HepG2 (cell line): ENCODE results near the gene MYH3. TPM values are rescaled to one million over a fixed set of nuclear protein-coding genes. Genes with fewer than 3 reads are reported as not detected.

Source experiments
- ATAC-seq: fragments of 200-7000 bp; cut with Tn5 transposase; 3 replicates; pipeline ENCODE4 v1.9.1; 2020; ENCODE audit warnings: mild to moderate bottlenecking, moderate library complexity
- BruUV-seq: library from RNA; stranded (reverse); fragments of 400-500 nt; replicated peaks from 2 replicates; lab custom pipeline; 2021; lab: Mats Ljungman, UMichigan
- CTCF ChIA-PET: fragments of 300-600 bp; formaldehyde crosslinking; extraction: SDS; loops from one replicate; lab custom pipeline; 2021; ENCODE audit warnings: low total read pairs, inconsistent platforms, low intra/inter-chr PET ratio; lab: Yijun Ruan, JAX
- POLR2A ChIA-PET: fragments of 350-600 bp; sonication (Branson Sonifier 250); formaldehyde crosslinking; loops from one replicate; lab custom pipeline; 2020; ENCODE audit warnings: antibody characterized with exemption, inconsistent platforms; lab: Yijun Ruan, JAX
- DNase-seq: peaks from one replicate; pipeline ENCODE4 v3.0.0-alpha.2; 2015; ENCODE audit warnings: low spot score
- FAIRE-seq: peaks from 3 replicates; lab custom pipeline; 2011; peaks lifted over from hg19 to GRCh38; lab: Jason Lieb, UNC
- H2AFZ ChIP-seq: one replicate; pipeline ENCODE4 v1.6.1; 2011; ENCODE audit warnings: low read length, inconsistent platforms
- H3K27ac ChIP-seq: fragments of 300-600 bp; 3 replicates; pipeline ENCODE4 v1.8.0; 2011; ENCODE audit warnings: mixed run types, mild to moderate bottlenecking, mixed read lengths, low read length, inconsistent platforms; ENCODE audit not compliant: insufficient read depth; ENCODE audit errors: extremely low read length
- H3K27me3 ChIP-seq, 2 experiments: fragments of 200-600 bp in 1 of 2; 2 replicates in 1 of 2; 3 replicates in 1 of 2; pipeline versions ENCODE4 v1.6.0 to v1.8.0; 2011; ENCODE audit warnings: low read length in 2 of 2, mild to moderate bottlenecking in 2 of 2, moderate library complexity in 2 of 2, inconsistent platforms in 1 of 2; ENCODE audit not compliant: insufficient read depth in 2 of 2, control insufficient read depth in 1 of 2
- H3K36me3 ChIP-seq, 2 experiments: fragments of 200-600 bp in 1 of 2; replicated peaks in 1 of 2; 2 replicates in 1 of 2; 3 replicates in 1 of 2; pipeline versions ENCODE4 v1.5.1 to v1.8.0; 2011; ENCODE audit warnings: low read length in 2 of 2, inconsistent platforms in 1 of 2; ENCODE audit not compliant: insufficient read depth in 2 of 2, control insufficient read depth in 1 of 2
- H3K4me1 ChIP-seq: 2 replicates; pipeline ENCODE4 v1.5.1; 2012; ENCODE audit warnings: low read length, inconsistent platforms; ENCODE audit not compliant: insufficient read depth
- H3K4me2 ChIP-seq: 2 replicates; pipeline ENCODE4 v1.6.0; 2011; ENCODE audit warnings: low read depth, low read length, inconsistent platforms
- H3K4me3 ChIP-seq, 3 experiments: fragments of 200-600 bp in 1 of 3; sonication (generic), shearing (Covaris generic) in 1 of 3; replicated peaks in 1 of 3; 2 replicates each; pipeline ENCODE4 v1.5.1; 2011 to 2016; ENCODE audit warnings: low read length in 3 of 3, inconsistent platforms in 2 of 3, low read depth in 2 of 3, mild to moderate bottlenecking in 2 of 3, control low read depth in 1 of 3, mixed read lengths in 1 of 3; ENCODE audit not compliant: insufficient read depth in 1 of 3
- H3K79me2 ChIP-seq: one replicate; pipeline ENCODE4 v1.6.1; 2011; ENCODE audit warnings: low read length, inconsistent platforms; ENCODE audit not compliant: insufficient read depth
- H3K9ac ChIP-seq: 2 replicates; pipeline ENCODE4 v1.6.0; 2011; ENCODE audit warnings: mild to moderate bottlenecking, low read depth, low read length, inconsistent platforms; ENCODE audit not compliant: insufficient read depth
- H3K9me3 ChIP-seq: 2 replicates; pipeline ENCODE4 v1.5.1; 2012; ENCODE audit warnings: mild to moderate bottlenecking, low read length
- H4K20me1 ChIP-seq: 2 replicates; pipeline ENCODE4 v1.6.0; 2011; ENCODE audit warnings: inconsistent platforms, mild to moderate bottlenecking, low read length, moderate library complexity; ENCODE audit not compliant: insufficient read depth
- JDP2 ChIP-seq: sonication (generic); formaldehyde crosslinking; IDR thresholded peaks from 2 replicates; pipeline ENCODE4 v1.8.1; 2022; ENCODE audit warnings: missing genetic modification reagents, borderline replicate concordance
- NCOA1 ChIP-seq: sonication (generic); formaldehyde crosslinking; IDR thresholded peaks from 2 replicates; pipeline ENCODE4 v1.9.0; 2021; ENCODE audit warnings: missing genetic modification reagents
- RFX3 ChIP-seq: IDR thresholded peaks from 2 replicates; pipeline ENCODE4 v1.6.1; 2016; ENCODE audit warnings: missing biosample characterization, missing genetic modification reagents
- SMAD9 ChIP-seq: sonication (generic); formaldehyde crosslinking; IDR thresholded peaks from 2 replicates; pipeline ENCODE4 v1.5.1; 2020; ENCODE audit warnings: mild to moderate bottlenecking, missing genetic modification reagents
- TEAD3 ChIP-seq: optimal IDR thresholded peaks from 2 replicates; pipeline ENCODE3; 2016; ENCODE audit warnings: borderline replicate concordance
- ZBTB21 ChIP-seq: sonication (generic); formaldehyde crosslinking; IDR thresholded peaks from 2 replicates; pipeline ENCODE4 v1.4.0; 2020; ENCODE audit warnings: missing genetic modification reagents
- ZNF235 ChIP-seq: sonication (generic); formaldehyde crosslinking; IDR thresholded peaks from 2 replicates; pipeline ENCODE4 v1.8.1; 2023; ENCODE audit warnings: mild to moderate bottlenecking, missing genetic modification reagents, borderline replicate concordance
- ZNF264 ChIP-seq: sonication (generic); formaldehyde crosslinking; IDR thresholded peaks from 2 replicates; pipeline ENCODE4 v1.4.0; 2020; ENCODE audit warnings: missing genetic modification reagents
- ZNF501 ChIP-seq: sonication (generic); formaldehyde crosslinking; IDR thresholded peaks from 2 replicates; pipeline ENCODE4 v1.5.1; 2020; ENCODE audit warnings: mild to moderate bottlenecking, moderate library complexity, missing genetic modification reagents
- ZNF878 ChIP-seq: sonication (generic); formaldehyde crosslinking; IDR thresholded peaks from 2 replicates; pipeline ENCODE4 v1.8.1; 2023; ENCODE audit warnings: mild to moderate bottlenecking, missing genetic modification reagents, moderate library complexity
- WGBS: methylation state at CpG from one replicate; pipeline ENCODE4 v1.1.6; 2017; ENCODE audit warnings: low lambda C conversion rate; 5-methylcytosine and 5-hydroxymethylcytosine counted together
- in situ Hi-C: cut with HindIII; loops from 2 replicates; pipeline ENCODE4 v1.10.0; 2017; ENCODE audit warnings: low pct_unique_long_range_greater_than_20kb; ENCODE audit not compliant: extremely low pct_ligation_motif_present
- intact Hi-C: fragments of 100-400 bp; cut with micrococcal nuclease; formaldehyde crosslinking; loops from one replicate; pipeline ENCODE4 v1.10.0; 2022; ENCODE audit not compliant: unreplicated experiment
- polyA plus RNA-seq, 8 experiments: library from polyadenylated mRNA; depleted of rRNA in 3 of 8; stranded (reverse) in 7 of 8; unstranded in 1 of 8; fragments of >200 nt; fragmentation: Illumina TruSeq in 4 of 8; extraction: Trizol in 4 of 8; gene quantifications; 2 replicates each; pipeline versions ENCODE4 v1.2.1 to v1.2.3, GENCODE V29; 2011 to 2016; ENCODE audit warnings: low read depth in 4 of 8, missing spikeins in 1 of 8, mixed read lengths in 1 of 8; ENCODE audit not compliant: insufficient read depth in 1 of 8
- total RNA-seq, 5 experiments: library from RNA; depleted of rRNA; stranded (reverse); fragments of >200 nt; fragmentation: Illumina TruSeq; extraction: Trizol; gene quantifications; 2 replicates each; pipeline ENCODE4 v1.2.3, GENCODE V29; 2016; ENCODE audit warnings: low read depth in 1 of 5
- TF ChIP-seq, protein P1 (sequence below): sonication (generic); formaldehyde crosslinking; IDR thresholded peaks from 2 replicates; pipeline ENCODE4 v1.5.1; 2020; ENCODE audit warnings: missing genetic modification reagents, mild to moderate bottlenecking, borderline replicate concordance
- TF ChIP-seq, protein P2 (sequence below): sonication (generic); formaldehyde crosslinking; IDR thresholded peaks from 2 replicates; pipeline ENCODE4 v1.4.0; 2020; ENCODE audit warnings: mild to moderate bottlenecking, missing genetic modification reagents
- TF ChIP-seq, protein P3 (sequence below): sonication (generic); formaldehyde crosslinking; IDR thresholded peaks from 2 replicates; pipeline ENCODE4 v1.4.0; 2020; ENCODE audit warnings: missing genetic modification reagents
- TF ChIP-seq, protein P4 (sequence below): sonication (generic); formaldehyde crosslinking; IDR thresholded peaks from 2 replicates; pipeline ENCODE4 v1.9.0; 2022; ENCODE audit warnings: missing genetic modification reagents, mild to moderate bottlenecking, borderline replicate concordance
- TF ChIP-seq, protein P5 (sequence below), 2 experiments: sonication (generic) in 1 of 2; formaldehyde crosslinking in 1 of 2; IDR thresholded peaks; 2 replicates each; pipeline versions ENCODE4 v1.4.0 to v1.6.1; 2018 to 2020; ENCODE audit warnings: missing genetic modification reagents in 2 of 2, borderline replicate concordance in 1 of 2, low read depth in 1 of 2, mild to moderate bottlenecking in 1 of 2, missing biosample characterization in 1 of 2

Gene MYH3
- total and polyA plus RNA-seq, 2 of the 13 experiments (the other 11 are each of a cell fraction or from before 2014, with no cell fraction given), result 2.5 to 4.5 TPM

DNA sequence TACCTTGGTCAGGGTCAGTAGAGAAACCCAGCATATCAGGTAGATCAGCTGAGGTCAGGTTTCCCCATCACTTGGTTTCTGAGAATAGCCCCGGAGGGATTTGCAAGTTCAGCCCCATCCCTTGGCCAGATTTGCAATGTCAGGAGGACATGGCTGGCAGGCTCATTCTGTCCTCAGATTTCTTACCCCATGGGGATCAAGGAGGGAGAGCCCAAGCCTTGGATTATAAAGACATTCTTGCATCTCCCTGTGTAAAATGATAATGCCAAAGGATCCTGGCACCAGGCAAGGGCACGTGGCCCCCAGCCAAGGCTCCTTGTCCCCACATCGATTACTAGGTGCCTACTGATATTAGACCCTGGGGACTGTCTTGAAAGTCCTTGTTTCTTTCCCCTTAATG, 53.2 kb downstream of the MYH3 start:
- no peak overlapping the region for H3K27ac ChIP-seq
- H3K4me1 ChIP-seq, result no peaks in the 10 kb centered on the region
- no peaks in the 10 kb centered on the region for H4K20me1 ChIP-seq
- H3K27me3 ChIP-seq, result peaks cover 0 to 13% of the 10 kb centered on the region in 2 experiments; a peak in 1 of 5 replicates
- no peak overlapping the region for H3K4me2 ChIP-seq
- intact Hi-C loops (no loop called here), in situ Hi-C loops (no loop called here)
- H3K79me2 ChIP-seq, result no peaks in the 10 kb centered on the region
- no peaks in the 10 kb centered on the region for H3K36me3 ChIP-seq
- no peaks in the 10 kb centered on the region for H3K9me3 ChIP-seq
- no peak overlapping the region for H3K4me3 ChIP-seq
- no peak for FAIRE-seq
- ChIA-PET POLR2A (no interaction called here), CTCF (no interaction called here)
- H2AFZ ChIP-seq, result no peak overlapping the region
- BruUV-seq, result no TSS peak
- ATAC-seq, result no peak
- H3K9ac ChIP-seq, result no peak overlapping the region
- WGBS, result 0% methylated on average over 2 of the region's 3 CpGs
- DNase-seq, result no peak
- TF ChIP-seq ZNF878 (CRISPR knock-in tag) (no peak), ZNF235 (no peak), ZNF264 (no peak), JDP2 (CRISPR knock-in tag) (no peak), SMAD9 (CRISPR knock-in tag) (no peak), RFX3 (CRISPR knock-in tag) (no peak), TEAD3 (CRISPR knock-in tag) (no peak), NCOA1 (CRISPR knock-in tag) (no peak), ZNF501 (CRISPR knock-in tag) (no peak), ZBTB21 (no peak)
- TF ChIP-seq, protein P1, sequence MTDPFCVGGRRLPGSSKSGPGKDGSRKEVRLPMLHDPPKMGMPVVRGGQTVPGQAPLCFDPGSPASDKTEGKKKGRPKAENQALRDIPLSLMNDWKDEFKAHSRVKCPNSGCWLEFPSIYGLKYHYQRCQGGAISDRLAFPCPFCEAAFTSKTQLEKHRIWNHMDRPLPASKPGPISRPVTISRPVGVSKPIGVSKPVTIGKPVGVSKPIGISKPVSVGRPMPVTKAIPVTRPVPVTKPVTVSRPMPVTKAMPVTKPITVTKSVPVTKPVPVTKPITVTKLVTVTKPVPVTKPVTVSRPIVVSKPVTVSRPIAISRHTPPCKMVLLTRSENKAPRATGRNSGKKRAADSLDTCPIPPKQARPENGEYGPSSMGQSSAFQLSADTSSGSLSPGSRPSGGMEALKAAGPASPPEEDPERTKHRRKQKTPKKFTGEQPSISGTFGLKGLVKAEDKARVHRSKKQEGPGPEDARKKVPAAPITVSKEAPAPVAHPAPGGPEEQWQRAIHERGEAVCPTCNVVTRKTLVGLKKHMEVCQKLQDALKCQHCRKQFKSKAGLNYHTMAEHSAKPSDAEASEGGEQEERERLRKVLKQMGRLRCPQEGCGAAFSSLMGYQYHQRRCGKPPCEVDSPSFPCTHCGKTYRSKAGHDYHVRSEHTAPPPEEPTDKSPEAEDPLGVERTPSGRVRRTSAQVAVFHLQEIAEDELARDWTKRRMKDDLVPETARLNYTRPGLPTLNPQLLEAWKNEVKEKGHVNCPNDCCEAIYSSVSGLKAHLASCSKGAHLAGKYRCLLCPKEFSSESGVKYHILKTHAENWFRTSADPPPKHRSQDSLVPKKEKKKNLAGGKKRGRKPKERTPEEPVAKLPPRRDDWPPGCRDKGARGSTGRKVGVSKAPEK, result no peak
- TF ChIP-seq, protein P2, sequence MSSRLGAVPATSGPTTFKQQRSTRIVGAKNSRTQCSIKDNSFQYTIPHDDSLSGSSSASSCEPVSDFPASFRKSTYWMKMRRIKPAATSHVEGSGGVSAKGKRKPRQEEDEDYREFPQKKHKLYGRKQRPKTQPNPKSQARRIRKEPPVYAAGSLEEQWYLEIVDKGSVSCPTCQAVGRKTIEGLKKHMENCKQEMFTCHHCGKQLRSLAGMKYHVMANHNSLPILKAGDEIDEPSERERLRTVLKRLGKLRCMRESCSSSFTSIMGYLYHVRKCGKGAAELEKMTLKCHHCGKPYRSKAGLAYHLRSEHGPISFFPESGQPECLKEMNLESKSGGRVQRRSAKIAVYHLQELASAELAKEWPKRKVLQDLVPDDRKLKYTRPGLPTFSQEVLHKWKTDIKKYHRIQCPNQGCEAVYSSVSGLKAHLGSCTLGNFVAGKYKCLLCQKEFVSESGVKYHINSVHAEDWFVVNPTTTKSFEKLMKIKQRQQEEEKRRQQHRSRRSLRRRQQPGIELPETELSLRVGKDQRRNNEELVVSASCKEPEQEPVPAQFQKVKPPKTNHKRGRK (CRISPR knock-in tag), result no peak
- TF ChIP-seq, protein P3, sequence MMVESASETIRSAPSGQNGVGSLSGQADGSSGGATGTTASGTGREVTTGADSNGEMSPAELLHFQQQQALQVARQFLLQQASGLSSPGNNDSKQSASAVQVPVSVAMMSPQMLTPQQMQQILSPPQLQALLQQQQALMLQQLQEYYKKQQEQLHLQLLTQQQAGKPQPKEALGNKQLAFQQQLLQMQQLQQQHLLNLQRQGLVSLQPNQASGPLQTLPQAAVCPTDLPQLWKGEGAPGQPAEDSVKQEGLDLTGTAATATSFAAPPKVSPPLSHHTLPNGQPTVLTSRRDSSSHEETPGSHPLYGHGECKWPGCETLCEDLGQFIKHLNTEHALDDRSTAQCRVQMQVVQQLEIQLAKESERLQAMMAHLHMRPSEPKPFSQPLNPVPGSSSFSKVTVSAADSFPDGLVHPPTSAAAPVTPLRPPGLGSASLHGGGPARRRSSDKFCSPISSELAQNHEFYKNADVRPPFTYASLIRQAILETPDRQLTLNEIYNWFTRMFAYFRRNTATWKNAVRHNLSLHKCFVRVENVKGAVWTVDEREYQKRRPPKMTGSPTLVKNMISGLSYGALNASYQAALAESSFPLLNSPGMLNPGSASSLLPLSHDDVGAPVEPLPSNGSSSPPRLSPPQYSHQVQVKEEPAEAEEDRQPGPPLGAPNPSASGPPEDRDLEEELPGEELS (CRISPR knock-in tag), result no peak
- TF ChIP-seq, protein P4, sequence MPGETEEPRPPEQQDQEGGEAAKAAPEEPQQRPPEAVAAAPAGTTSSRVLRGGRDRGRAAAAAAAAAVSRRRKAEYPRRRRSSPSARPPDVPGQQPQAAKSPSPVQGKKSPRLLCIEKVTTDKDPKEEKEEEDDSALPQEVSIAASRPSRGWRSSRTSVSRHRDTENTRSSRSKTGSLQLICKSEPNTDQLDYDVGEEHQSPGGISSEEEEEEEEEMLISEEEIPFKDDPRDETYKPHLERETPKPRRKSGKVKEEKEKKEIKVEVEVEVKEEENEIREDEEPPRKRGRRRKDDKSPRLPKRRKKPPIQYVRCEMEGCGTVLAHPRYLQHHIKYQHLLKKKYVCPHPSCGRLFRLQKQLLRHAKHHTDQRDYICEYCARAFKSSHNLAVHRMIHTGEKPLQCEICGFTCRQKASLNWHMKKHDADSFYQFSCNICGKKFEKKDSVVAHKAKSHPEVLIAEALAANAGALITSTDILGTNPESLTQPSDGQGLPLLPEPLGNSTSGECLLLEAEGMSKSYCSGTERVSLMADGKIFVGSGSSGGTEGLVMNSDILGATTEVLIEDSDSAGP (CRISPR knock-in tag), result no peak
- TF ChIP-seq, protein P5, sequence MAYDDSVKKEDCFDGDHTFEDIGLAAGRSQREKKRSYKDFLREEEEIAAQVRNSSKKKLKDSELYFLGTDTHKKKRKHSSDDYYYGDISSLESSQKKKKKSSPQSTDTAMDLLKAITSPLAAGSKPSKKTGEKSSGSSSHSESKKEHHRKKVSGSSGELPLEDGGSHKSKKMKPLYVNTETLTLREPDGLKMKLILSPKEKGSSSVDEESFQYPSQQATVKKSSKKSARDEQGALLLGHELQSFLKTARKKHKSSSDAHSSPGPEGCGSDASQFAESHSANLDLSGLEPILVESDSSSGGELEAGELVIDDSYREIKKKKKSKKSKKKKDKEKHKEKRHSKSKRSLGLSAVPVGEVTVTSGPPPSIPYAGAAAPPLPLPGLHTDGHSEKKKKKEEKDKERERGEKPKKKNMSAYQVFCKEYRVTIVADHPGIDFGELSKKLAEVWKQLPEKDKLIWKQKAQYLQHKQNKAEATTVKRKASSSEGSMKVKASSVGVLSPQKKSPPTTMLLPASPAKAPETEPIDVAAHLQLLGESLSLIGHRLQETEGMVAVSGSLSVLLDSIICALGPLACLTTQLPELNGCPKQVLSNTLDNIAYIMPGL (CRISPR knock-in tag; IDR thresholded peaks at IDR 0.05; ENCODE audit: borderline replicate concordance in 1 of 2, low read depth in 1 of 2), result no peak
